Activated CD8-positive, alpha-beta T cell treated with anti-CD3 and anti-CD28 coated beads, Interleukin-2, amount 10 ng/mL, durations not matched to agents 7 days and 5 days (primary cell): ENCODE data around the gene LIMS3. TPM values are rescaled to one million over a fixed set of nuclear protein-coding genes. Genes with fewer than 3 reads are reported as not detected.

ENCODE experiments used
- total RNA-seq, 2 experiments: library from RNA; stranded (reverse); gene quantifications; one replicate each; pipeline ENCODE4 v1.2.3, GENCODE V29; 2021

The LIMS3 gene
- total RNA-seq, 2 experiments from 2014 or later = 0.74 to 0.97 TPM

Other genes with a start within 250 kb of the LIMS3 start
- gene RGPD5, start 104.4 kb upstream of the LIMS3 start, total RNA-seq = 10 to 100 TPM; 14.8 to 15.4 TPM
- not detected for gene MALL, start 217.1 kb downstream of the LIMS3 start, total RNA-seq